ENCODE measurements around the gene MID1.
A peak's percentile ranks its signal among the peaks of the same experiment; 100 is the strongest.

MID1 gene

DNA sequence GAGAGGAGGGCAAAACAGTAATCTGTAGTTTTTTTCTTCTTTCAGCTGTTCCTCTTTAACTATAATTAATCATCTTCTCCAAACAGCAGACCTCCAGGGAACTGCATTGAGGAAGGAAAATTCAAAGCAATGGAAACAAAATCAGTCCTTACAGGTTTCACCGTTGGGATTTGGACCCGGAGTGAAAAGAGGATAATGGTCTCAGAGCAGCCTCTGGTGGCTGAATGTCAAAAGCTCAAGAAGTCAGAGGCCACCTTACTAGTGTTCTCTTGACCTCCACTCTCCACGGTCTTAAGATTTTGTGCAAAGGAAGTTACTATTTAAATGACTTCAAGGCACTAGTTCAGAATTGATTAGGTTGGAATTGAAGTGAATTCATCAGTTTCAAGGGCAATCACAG, 16.0 kb upstream of the MID1 start:
- Histone ChIP-seq H3K27me3 (no peaks in the 10 kb centered on the region), H3K9me3 (peaks cover 0 to 5% (median 0%) of the 10 kb centered on the region in 3 donors), H3K36me3 (no peaks in the 10 kb centered on the region), H3K27ac (no peak overlapping the region), H3K4me1 (peaks cover 0 to 4% (median 0%) of the 10 kb centered on the region in 4 donors), H3K4me3 (no peak overlapping the region)
- intact Hi-C loops (cut with DNase I; ENCODE audit: low total_unique reads) = no loop called here
- peak in 1 of 2 donors; percentile 23 for DNase-seq
- TF ChIP-seq, protein P1, sequence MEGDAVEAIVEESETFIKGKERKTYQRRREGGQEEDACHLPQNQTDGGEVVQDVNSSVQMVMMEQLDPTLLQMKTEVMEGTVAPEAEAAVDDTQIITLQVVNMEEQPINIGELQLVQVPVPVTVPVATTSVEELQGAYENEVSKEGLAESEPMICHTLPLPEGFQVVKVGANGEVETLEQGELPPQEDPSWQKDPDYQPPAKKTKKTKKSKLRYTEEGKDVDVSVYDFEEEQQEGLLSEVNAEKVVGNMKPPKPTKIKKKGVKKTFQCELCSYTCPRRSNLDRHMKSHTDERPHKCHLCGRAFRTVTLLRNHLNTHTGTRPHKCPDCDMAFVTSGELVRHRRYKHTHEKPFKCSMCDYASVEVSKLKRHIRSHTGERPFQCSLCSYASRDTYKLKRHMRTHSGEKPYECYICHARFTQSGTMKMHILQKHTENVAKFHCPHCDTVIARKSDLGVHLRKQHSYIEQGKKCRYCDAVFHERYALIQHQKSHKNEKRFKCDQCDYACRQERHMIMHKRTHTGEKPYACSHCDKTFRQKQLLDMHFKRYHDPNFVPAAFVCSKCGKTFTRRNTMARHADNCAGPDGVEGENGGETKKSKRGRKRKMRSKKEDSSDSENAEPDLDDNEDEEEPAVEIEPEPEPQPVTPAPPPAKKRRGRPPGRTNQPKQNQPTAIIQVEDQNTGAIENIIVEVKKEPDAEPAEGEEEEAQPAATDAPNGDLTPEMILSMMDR (IDR thresholded peaks at IDR 0.05) = peak; percentile 42 to 50

DNA sequence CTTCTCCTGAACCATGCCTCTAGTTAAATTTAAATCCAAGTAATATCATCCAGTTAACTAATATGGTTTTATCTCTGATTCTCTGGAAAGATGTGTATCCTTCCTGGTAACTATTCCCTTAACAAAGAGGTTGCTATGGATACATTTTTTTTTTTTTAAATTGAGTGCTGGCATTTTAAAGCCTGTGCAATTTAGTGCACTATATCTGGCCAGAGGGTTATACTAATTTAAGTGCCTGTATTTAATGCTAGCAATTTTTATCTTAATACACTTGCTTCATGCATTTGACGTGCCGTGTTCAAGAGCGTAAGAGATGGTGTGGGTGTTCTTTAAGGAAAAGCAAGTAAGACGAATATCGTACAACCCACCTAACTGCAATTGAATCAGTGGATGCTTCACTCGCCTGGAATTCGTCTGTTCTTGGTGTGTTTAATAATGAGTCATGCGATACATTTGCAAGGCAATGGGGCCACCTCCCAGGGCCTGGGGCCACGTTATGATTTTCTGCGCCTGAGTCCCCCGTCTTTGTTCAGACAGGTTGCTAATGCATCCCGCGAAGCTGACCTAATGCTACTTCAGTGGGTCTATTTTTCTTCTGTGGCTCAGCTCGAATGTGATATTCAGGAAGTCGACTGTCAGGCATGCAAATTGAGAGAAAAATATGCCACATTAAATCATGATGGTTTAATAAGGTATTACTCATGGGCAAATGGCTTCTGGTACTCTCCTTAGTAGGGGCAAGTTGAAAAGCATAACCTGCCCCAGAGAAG, 14.2 kb upstream of the MID1 start:
- DNase-seq = no peak
- Histone ChIP-seq H3K36me3 (no peaks in the 10 kb centered on the region), H3K27me3 (no peaks in the 10 kb centered on the region), H3K4me1 (peaks cover 0 to 4% (median 0%) of the 10 kb centered on the region in 4 donors), H3K9me3 (peaks cover 0 to 5% (median 0%) of the 10 kb centered on the region in 3 donors), H3K27ac (no peak overlapping the region), H3K4me3 (no peak overlapping the region)
- TF ChIP-seq, protein P1 (IDR thresholded peaks at IDR 0.05) = no peak
- intact Hi-C loops (cut with DNase I; ENCODE audit: low total_unique reads) = no loop called here

DNA sequence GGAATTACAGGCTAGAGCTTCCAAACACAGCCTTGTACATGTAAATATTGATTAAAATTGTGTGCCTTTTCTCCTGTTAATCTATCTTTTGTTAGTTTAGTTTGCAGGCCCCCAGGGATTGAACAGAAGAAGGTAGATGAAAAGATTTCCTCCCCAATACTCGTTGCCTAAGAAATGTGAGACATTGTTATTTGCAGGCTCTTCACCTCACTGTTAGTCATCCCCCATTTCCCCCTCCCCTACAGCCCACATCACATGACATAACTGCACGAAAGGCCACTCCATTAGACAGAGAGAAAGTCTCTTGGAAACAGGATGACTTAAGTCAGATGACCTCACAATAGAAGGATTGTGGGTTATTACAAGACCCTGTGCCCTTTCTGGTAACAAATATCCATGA, 13.3 kb upstream of the MID1 start:
- H3K4me1 ChIP-seq = peaks cover 0 to 4% (median 0%) of the 10 kb centered on the region in 4 donors
- intact Hi-C loops (cut with DNase I; ENCODE audit: low total_unique reads) = no loop called here
- peak in 1 of 2 donors; percentile 69 for DNase-seq
- H3K27me3 ChIP-seq = no peaks in the 10 kb centered on the region
- H3K9me3 ChIP-seq = peaks cover 0 to 5% (median 0%) of the 10 kb centered on the region in 3 donors
- no peaks in the 10 kb centered on the region for H3K36me3 ChIP-seq
- H3K27ac ChIP-seq = no peak overlapping the region
- TF ChIP-seq, protein P1 (IDR thresholded peaks at IDR 0.05) = no peak
- H3K4me3 ChIP-seq = no peak overlapping the region

DNA sequence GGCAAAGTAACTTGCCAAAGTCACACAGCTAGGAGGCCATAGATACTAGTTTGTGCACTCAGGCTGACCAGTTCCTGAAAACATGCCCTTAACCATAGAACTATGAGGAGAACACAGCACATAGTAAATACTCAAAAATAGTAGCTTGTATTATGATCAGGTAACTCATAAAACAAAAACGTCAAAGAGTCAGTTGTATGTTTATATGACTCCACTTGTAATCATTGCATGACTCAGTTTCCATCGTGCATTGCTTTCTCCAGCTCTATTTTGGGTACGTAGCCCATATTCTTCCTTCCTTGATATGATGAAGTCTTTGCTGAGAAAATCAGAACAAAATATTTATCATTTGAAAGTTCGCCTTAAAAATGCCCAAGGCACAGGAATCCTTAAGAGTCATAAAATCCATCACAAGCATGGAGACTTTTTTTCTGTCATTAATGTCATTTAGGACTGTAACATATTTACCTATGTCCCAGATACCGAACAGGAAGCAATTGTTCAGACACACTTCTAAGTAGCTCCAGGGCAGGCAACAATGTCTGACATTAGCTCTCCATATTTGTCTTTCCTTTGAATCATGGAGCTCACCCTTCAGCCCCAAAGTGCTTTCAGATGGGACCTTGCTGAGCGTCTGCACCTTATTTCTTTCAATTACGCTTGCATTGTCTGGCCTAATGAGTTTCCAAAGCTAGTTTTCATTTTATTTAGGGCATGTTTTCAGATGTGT, 11.2 kb upstream of the MID1 start:
- intact Hi-C loops (cut with DNase I; ENCODE audit: low total_unique reads) = no loop called here
- Histone ChIP-seq H3K27me3 (no peaks in the 10 kb centered on the region), H3K27ac (no peak overlapping the region), H3K9me3 (no peaks in the 10 kb centered on the region), H3K4me3 (no peak overlapping the region), H3K4me1 (peaks cover 0 to 4% (median 0%) of the 10 kb centered on the region in 4 donors), H3K36me3 (no peaks in the 10 kb centered on the region)
- TF ChIP-seq, protein P1 (IDR thresholded peaks at IDR 0.05) = no peak
- no peak for DNase-seq

DNA sequence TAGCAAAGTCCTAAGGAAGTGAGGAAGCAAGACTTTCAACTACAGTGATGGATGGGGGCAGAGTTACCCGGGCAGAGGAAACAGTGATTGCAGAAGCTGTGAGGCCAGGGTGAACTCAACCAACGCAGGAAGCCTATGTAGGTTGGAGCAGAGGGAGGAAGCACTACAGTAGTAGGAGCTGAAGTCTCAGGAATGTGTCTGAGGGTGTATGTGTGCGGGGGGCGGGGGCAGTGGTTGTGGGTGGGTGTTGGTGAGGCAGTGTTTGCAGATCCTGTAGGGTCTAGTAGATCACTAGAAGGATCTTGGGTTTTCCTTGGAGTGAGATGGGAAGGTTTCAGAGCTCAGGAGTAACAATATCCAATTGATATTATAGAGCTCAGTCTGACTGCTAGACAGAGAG, 9.9 kb upstream of the MID1 start:
- no peak overlapping the region for H3K27ac ChIP-seq
- intact Hi-C loops (cut with DNase I; ENCODE audit: low total_unique reads) = no loop called here

More for the DNA sequence above, 9.9 kb upstream of the MID1 start:
- H3K27me3 ChIP-seq = no peaks in the 10 kb centered on the region
- no peaks in the 10 kb centered on the region for H3K9me3 ChIP-seq
- DNase-seq = no peak
- H3K4me1 ChIP-seq = peaks cover 0 to 4% (median 0%) of the 10 kb centered on the region in 4 donors
- H3K4me3 ChIP-seq = no peak overlapping the region
- no peaks in the 10 kb centered on the region for H3K36me3 ChIP-seq
- TF ChIP-seq, protein P1 (IDR thresholded peaks at IDR 0.05) = no peak
